GM20431 (cell line): ENCODE measurements around the gene SEMA6C.
"Not testable (repeated sequence)": the region's sequence is repeated elsewhere in the genome, so short reads cannot be mapped to it uniquely, and the experiment has no call there.

Source experiments
- in situ Hi-C: fragments of 300-500 bp; cut with MseI, MboI; formaldehyde crosslinking; loops from one replicate; pipeline ENCODE4 v1.15.0; 2020; ENCODE audit warnings: low sequenced_read_pairs; ENCODE audit not compliant: unreplicated experiment

SEMA6C gene

GRCh38 chr1:151146412-151147131 lies at the start of gene SEMA6C:
Gene SEMA6C, minus strand, starts transcription at chr1:151146631. Its CDS starts 4,010 bp downstream, at chr1:151142621.
- in situ Hi-C loops: loop anchor here (10.0 kb wide), 1 partner anchor 52 kb away; no protein-coding TSS in a partner anchor

GRCh38 chr1:151194894-151195594 lies 48.6 kb upstream of the SEMA6C start:
- in situ Hi-C loops: not testable (repeated sequence)

DNA sequence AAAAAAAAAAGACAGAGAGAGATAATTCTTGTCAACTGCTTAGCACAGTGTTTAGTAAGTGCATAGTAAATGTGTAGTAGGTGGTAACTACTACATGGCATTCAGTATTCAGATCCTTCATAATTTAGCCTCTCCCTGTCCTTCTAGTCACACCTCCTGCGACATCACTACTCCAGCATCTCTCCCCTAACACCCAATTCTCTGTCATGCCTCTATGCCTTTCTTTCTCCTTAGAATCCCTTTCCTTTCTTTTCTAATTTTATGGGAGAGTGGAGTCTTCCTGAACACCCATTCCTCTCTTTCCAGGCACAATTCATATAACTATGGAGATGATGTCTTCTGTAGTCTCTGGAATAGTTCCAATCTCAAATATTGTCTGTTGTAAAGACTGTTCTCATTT lies 47.4 kb upstream of the SEMA6C start:
- in situ Hi-C loops: no loop called here

GRCh38 chr1:151193304-151193703 lies 46.9 kb upstream of the SEMA6C start:
- in situ Hi-C loops: no loop called here

DNA sequence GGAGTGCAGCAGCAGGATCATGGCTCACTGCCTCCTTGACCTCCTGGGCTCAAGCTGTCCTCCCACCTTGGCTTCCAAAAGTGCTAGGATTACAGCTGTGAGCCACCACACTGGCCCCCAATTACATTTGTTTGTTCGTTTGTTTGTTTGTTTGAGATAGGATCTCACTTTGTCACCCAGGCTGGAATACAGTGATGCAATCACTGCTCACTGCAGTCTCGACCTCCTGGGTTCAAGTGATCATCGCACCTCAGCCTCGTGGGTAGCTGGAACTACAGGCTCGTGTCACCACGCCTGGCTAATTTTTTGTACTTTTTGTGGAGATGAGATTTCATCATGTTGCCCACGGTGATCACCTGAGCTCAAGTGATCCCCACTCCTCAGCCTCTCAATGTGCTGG lies 45.6 kb upstream of the SEMA6C start:
- in situ Hi-C loops: no loop called here

- in situ Hi-C loops: no loop called here
Measured at GRCh38 chr1:151189637-151190445, 43.4 kb upstream of the SEMA6C start, which contains the start of gene VPS72. Gene VPS72, minus strand, starts transcription at chr1:151190197. Its CDS starts 76 bp downstream, at chr1:151190121.

GRCh38 chr1:151188667-151189066 lies 42.2 kb upstream of the SEMA6C start:
- in situ Hi-C loops: not testable (repeated sequence)

- in situ Hi-C loops: no loop called here
Measured at GRCh38 chr1:151187205-151187604, 40.8 kb upstream of the SEMA6C start.

DNA sequence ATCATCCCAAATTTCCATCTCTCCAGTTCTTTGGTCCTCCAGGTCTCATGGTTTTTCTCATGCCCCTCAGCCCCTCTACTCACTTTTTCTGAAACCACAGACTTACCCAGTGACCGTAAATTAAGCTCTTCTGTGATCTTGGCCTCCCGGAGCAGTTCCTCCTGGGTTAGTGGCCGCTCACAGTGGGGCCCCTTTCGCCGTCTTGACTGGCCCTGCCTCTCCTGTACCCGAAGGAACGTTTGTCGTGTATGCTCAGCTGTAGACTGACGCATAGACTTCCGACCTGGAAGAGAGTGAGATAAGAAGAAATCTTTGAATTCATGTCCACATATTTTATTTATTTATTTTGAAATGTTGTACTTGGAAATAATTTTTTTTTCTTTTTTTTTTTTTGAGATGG lies 37.8 kb upstream of the SEMA6C start:
- in situ Hi-C loops: no loop called here

DNA sequence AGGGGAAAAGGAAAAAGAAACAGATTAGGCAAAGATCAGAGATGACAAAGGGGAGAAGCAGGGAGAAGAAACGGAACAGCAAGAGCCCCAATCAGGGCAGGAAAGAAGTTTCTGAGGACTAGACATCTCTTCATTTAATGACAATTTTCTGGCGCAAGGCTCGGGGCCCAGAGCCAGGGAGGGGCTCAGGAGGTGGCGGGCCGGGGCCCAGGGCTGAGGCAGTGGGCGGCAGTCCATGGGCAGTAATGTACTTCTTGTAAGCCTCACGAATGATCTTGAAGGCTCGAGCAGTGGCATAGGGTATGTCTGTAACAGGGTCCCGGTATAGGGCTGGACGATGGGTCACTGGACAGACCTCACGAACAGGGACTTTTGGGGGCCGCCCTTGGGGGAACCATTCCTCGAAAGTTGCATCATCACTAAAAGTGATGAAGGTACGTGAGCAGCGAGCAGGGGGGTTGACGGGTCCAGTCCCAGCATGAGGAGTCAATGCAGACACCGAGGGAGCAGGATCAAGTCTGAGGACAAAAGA lies 30.1 kb upstream of the SEMA6C start:
- in situ Hi-C loops: no loop called here

DNA sequence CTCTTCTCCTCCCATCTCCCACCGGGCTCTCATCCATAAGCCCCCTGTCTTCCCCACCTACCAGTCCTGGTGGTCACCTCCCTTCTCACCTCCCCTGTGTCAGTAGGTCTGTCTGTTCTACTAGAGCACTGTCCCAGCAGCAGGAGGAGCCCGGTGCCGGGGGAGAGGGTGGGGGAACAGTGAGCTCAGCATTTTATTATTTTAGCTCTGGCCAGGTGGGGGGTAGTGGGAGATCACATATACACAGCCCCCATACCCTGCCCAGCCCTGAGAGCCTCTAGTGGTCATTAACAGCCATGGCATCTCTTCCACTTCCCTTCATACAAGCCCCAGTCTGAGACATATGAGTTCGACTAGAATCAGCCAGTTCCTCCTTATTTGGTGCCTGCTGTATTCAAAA lies 29.4 kb upstream of the SEMA6C start, which contains the start of gene TMOD4:
Gene TMOD4, minus strand, starts transcription at position 119 of the 400 bp plus-strand sequence. CDS start 1,106 bp downstream, outside the sequence.
- in situ Hi-C loops: no loop called here

- in situ Hi-C loops: no loop called here
Measured at GRCh38 chr1:151175041-151175741, 28.8 kb upstream of the SEMA6C start.

- in situ Hi-C loops: no loop called here
Measured at GRCh38 chr1:151171190-151171589, 24.8 kb upstream of the SEMA6C start.

DNA sequence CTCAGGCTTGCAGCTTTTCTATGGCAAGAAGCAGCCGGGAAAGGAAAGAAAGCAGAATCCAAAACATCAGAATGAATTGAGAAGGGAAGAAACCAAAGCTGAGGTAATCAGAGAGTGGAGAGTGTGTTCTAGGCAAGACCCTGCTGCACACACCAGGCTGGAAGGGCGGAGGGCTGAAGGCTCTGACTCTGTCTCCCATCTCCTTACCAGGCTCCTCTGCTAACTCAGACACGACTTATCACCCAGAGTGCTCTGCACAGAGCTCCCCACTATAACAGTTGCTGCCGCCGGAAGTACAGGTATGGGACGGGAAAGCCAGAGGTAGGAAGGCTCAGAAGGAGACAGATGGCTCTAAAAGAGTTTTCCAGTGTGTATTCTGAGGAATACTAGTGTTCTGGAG lies 20.7 kb upstream of the SEMA6C start:
- in situ Hi-C loops: no loop called here

DNA sequence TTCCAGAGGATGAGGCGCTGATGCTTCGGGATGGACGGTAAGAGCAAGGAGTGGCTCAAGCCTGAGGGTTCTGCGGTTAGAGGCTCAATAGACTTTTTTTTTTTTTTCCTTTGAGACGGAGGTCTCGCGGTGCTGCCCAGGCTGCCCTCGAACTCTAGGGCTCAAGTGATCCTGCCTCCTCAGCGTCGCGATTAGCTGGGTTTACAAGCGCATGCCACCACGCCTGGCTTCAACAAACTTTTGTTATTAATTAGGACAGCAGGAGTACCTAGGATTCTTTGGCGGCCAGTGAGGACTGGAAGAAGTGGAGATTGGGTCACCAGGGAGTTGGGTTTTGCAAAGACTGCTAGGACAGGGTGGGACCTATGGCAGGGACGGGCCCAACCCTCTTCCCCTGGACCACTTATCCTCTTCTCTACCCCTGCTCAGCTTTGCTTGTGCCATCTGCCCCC lies 20.1 kb upstream of the SEMA6C start:
- in situ Hi-C loops: no loop called here

GRCh38 chr1:151165738-151166504 lies 19.5 kb upstream of the SEMA6C start, which contains the start of the genes LYSMD1 and SCNM1:
Gene LYSMD1, minus strand, starts transcription at chr1:151165902. Its CDS starts 644 bp downstream, at chr1:151165258.
Gene SCNM1, plus strand, starts transcription at chr1:151166144. Its CDS starts 9 bp downstream, at chr1:151166153.
- in situ Hi-C loops: no loop called here

DNA sequence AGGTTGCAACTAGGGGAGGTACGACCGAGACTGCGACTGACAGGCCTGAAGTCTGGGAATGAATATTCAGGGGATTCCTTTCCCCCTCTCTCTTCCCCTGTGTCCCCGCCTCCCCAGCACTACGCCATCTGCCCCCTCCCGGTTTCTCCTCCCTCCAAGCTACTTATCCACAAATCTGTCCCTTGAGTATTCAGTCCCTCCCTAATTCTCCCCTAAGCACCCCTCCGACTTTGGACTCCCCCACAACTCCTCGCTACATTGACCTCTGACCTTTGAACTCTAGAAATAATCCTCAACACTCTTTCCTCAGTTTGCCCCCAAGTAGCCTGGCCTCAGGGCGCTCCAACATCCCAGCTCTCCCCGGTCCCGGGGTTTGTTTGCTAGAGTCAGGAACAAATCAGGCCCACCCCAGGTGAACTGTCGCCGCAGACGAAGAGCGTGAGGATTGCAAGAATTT lies 18.9 kb upstream of the SEMA6C start:
- in situ Hi-C loops: no loop called here

GRCh38 chr1:151164732-151165280 lies 18.4 kb upstream of the SEMA6C start:
- in situ Hi-C loops: no loop called here
